ENCODE data around the gene ABHD17A. TPM values are rescaled to one million over a fixed set of nuclear protein-coding genes. Genes with fewer than 3 reads are reported as not detected.

ABHD17A gene
- total and polyA plus RNA-seq, 8 donors = 21.1 to 71.0 (median 25.6) TPM

DNA sequence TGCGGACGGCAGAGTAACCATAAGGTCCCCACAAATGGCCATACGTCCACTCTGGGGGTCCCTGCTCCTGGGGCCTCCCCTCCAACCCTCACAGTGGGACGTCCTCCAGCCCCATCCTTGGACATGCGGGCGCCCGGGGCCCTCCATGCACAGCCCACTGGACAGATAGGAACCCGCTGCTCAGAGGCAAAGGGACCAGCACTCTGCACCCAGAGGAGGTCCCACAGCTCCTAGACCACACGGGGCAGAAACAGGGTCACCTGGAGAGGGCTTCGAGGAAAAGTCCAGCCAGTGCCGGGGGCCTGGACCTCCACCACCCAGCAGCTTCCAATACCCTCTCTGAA, 48.1 kb downstream of the ABHD17A start:
- ATAC-seq = no peak
- no peaks in the 10 kb centered on the region for H3K9me3 ChIP-seq
- no peak overlapping the region for H3K27ac ChIP-seq
- no peak for FAIRE-seq
- TF ChIP-seq, protein P1, sequence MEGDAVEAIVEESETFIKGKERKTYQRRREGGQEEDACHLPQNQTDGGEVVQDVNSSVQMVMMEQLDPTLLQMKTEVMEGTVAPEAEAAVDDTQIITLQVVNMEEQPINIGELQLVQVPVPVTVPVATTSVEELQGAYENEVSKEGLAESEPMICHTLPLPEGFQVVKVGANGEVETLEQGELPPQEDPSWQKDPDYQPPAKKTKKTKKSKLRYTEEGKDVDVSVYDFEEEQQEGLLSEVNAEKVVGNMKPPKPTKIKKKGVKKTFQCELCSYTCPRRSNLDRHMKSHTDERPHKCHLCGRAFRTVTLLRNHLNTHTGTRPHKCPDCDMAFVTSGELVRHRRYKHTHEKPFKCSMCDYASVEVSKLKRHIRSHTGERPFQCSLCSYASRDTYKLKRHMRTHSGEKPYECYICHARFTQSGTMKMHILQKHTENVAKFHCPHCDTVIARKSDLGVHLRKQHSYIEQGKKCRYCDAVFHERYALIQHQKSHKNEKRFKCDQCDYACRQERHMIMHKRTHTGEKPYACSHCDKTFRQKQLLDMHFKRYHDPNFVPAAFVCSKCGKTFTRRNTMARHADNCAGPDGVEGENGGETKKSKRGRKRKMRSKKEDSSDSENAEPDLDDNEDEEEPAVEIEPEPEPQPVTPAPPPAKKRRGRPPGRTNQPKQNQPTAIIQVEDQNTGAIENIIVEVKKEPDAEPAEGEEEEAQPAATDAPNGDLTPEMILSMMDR (IDR thresholded peaks at IDR 0.05) = no peak
- peak in 1 of 6 donors; percentile 25 for DNase-seq
- intact Hi-C loops (cut with DNase I) = no loop called here
- no peaks in the 10 kb centered on the region for H3K27me3 ChIP-seq
- WGBS, 2 donors = 60 to 70% methylated on average over 10 to 11 of the region's 11 CpGs
- no peaks in the 10 kb centered on the region for H3K36me3 ChIP-seq
- H3K4me3 ChIP-seq = no peak overlapping the region
- H3K4me1 ChIP-seq = peaks cover 0 to 8% (median 7%) of the 10 kb centered on the region in 3 donors

DNA sequence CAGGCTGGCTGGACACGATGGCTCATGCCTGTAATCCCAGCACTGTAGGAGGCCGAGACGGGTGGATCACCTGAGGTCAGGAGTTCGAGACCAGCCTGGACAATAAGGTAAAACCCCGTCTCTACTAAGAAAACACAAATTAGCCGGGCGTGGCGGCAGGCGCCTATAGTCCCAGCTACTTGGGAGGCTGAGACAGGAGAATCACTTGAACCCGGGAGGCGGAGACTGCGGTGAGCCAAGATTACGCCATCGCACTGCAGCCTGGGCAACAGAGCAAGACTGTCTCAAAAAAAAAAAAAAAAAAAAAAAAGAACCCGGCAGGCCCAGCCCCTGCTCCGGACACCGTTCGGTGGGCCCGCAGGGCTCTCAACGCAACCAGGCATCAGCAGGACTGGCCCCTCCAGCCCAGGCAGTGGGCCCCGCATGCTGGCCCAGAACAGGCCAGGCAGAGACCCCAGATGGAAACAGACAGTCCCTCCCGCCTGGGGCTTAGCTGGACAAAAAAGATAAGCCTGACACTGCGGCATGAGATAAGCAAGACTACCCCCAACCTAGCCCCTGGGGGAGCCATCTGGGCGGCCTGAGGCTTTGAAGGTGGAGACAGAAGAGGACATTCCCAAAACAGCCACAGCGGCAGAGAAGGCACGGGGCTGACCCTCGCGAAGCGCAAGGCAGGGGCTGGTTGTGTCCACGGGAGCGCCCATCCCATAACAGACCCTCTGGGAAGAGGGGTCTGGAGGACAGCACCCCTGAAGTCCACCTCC, 48.7 kb downstream of the ABHD17A start:
- 88 to 91% methylated on average over 31 of the region's 31 CpGs for WGBS, 2 donors
- Histone ChIP-seq H3K4me3 (no peak overlapping the region), H3K9me3 (no peaks in the 10 kb centered on the region), H3K4me1 (peaks cover 0 to 8% (median 7%) of the 10 kb centered on the region in 3 donors), H3K27ac (no peak overlapping the region), H3K27me3 (no peaks in the 10 kb centered on the region), H3K36me3 (no peaks in the 10 kb centered on the region)
- DNase-seq (peak in 1 of 6 donors; percentile 29), ATAC-seq (no peak), FAIRE-seq (no peak)
- TF ChIP-seq, protein P1 (IDR thresholded peaks at IDR 0.05) = no peak
- intact Hi-C loops (cut with DNase I) = no loop called here

DNA sequence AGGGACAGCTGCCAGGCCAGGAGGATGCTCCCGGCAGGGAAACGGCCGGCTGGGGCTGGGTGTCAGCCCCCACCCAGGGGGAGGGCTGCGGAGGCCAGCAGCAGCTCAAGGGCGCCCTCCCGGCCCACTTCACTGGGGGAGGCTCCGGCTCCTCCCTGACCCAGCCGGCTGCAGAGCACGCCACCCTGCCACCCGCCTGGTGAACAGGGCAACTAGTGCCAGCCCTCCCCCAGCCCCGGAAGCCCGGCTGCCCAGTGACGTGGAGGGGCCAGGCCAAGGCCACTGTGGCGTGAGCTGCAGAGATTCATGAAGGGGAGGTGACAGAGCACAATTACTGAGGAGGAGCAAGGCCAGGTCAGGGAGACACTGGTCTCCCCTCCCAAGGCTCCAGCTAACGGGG, 51.8 kb downstream of the ABHD17A start:
- no peak for FAIRE-seq
- intact Hi-C loops (cut with DNase I) = no loop called here
- Histone ChIP-seq H3K27ac (peak overlapping the region in 1 of 4 donors; percentile 9), H3K27me3 (no peaks in the 10 kb centered on the region), H3K36me3 (no peaks in the 10 kb centered on the region), H3K4me1 (peaks cover 0 to 8% (median 7%) of the 10 kb centered on the region in 3 donors), H3K4me3 (no peak overlapping the region), H3K9me3 (no peaks in the 10 kb centered on the region)
- ATAC-seq = peak; percentile 15 to 75 (median 67)
- WGBS, 2 donors = 28 to 47% methylated on average over 15 of the region's 15 CpGs
- TF ChIP-seq, protein P1 (IDR thresholded peaks at IDR 0.05) = no peak
- peak in 4 of 6 donors; percentile 39 to 80 (median 53) for DNase-seq

DNA sequence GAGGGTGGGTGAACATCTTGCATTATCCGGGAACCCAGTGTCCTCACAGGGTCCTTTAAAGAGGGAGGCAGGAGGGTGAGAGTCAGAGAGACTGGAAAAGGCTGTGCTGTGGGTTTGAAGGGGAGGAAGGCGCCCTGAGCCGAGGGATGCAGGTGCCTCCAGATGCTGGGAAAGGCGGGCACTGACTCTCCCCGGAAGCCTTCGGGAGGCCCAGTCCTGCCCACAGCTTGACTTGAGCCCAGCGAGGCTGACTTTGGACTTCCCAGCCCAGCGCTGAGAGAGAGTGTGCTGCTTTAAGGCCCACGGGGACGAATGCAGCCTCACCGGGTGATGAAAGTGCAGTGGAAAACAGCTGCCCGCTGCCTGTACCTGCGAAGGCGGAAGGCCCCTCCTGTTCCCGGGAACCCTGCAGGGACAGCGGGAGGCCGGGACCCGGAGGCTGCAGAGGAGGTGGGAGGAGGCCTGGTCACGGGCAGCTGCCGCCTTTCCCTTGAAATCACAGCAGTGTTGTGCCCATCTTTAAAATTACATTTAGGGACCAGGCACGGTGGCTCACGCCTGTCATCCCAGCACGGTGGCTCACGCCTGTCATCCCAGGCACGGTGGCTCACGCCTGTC, 53.1 kb downstream of the ABHD17A start:
- intact Hi-C loops (cut with DNase I) = no loop called here
- FAIRE-seq (no peak), DNase-seq (no peak), ATAC-seq (no peak)
- Histone ChIP-seq H3K36me3 (peaks cover 0 to 8% (median 0%) of the 10 kb centered on the region in 3 donors), H3K27me3 (no peaks in the 10 kb centered on the region), H3K4me3 (no peak overlapping the region), H3K9me3 (no peaks in the 10 kb centered on the region), H3K4me1 (peaks cover 0 to 8% (median 1%) of the 10 kb centered on the region in 3 donors), H3K27ac (no peak overlapping the region)
- TF ChIP-seq, protein P1 (IDR thresholded peaks at IDR 0.05) = no peak
- 88 to 92% methylated on average over 26 of the region's 26 CpGs for WGBS, 2 donors

DNA sequence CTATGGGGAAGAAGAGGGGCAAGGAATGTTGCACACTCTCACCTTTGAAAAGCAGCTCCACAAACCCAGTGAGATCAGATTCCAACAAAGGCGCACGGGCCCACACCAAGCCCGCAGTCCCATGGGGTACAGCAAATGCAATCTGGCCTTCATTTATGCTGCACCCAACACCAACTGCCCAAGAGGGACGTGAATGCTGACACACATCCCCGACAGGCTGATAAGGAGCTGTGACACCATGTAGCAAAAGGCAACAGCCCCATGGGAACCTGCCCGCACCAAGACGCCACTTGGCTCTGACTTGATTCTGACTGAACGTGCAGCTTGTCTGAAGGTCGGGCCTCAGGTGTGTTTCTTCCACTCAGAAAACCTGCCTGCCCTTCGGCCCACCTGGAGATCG, 54.3 kb downstream of the ABHD17A start:
- no peak overlapping the region for H3K4me3 ChIP-seq
- peaks cover 0 to 12% (median 0%) of the 10 kb centered on the region in 3 donors for H3K36me3 ChIP-seq
- H3K27me3 ChIP-seq = no peaks in the 10 kb centered on the region
- no peaks in the 10 kb centered on the region for H3K9me3 ChIP-seq
- no peak overlapping the region for H3K27ac ChIP-seq
- WGBS, 2 donors = 73 to 75% methylated on average over 11 of the region's 11 CpGs
- intact Hi-C loops (cut with DNase I) = no loop called here
- DNase-seq = no peak
- FAIRE-seq = no peak
- no peak for ATAC-seq
- TF ChIP-seq, protein P1 (IDR thresholded peaks at IDR 0.05) = no peak
- H3K4me1 ChIP-seq = peaks cover 0 to 10% (median 0%) of the 10 kb centered on the region in 3 donors

Data from pancreas (tissue), 10 donors.